ENCODE data around the gene TBC1D4. TPM values are rescaled to one million over a fixed set of nuclear protein-coding genes. Genes with fewer than 3 reads are reported as not detected.
"Not testable (repeated sequence)": the region's sequence is repeated elsewhere in the genome, so short reads cannot be mapped to it uniquely, and the experiment has no call there.

Gene TBC1D4
- total RNA-seq, 1 donor from 2014 or later = 19.8 TPM

GRCh38 chr13:75308222-75308621 is 173.7 kb downstream of the TBC1D4 start:
- H3K9me3 ChIP-seq (ENCODE audit: control insufficient read depth in 3 of 3, low read length in 3 of 3) = no peaks in the 10 kb centered on the region
- no peaks in the 10 kb centered on the region for H3K27me3 ChIP-seq (ENCODE audit: control insufficient read depth in 3 of 3, insufficient read depth in 3 of 3, low read length in 3 of 3)
- peaks cover 14 to 42% (median 31%) of the 10 kb centered on the region in 3 donors for H3K36me3 ChIP-seq (ENCODE audit: control insufficient read depth in 3 of 3, insufficient read depth in 3 of 3, low read length in 3 of 3)
- H3K4me1 ChIP-seq (ENCODE audit: control insufficient read depth in 3 of 3, insufficient read depth in 3 of 3, low read length in 3 of 3) = no peaks in the 10 kb centered on the region
- no peak overlapping the region for H3K27ac ChIP-seq (ENCODE audit: low read depth, low read length)
- H3K4me3 ChIP-seq (ENCODE audit: low read length in 3 of 3) = no peak overlapping the region
- H3K9ac ChIP-seq (ENCODE audit: low read depth in 1 of 3, low read length in 3 of 3) = no peak overlapping the region

- Histone ChIP-seq H3K9ac (ENCODE audit: low read depth in 1 of 3, low read length in 3 of 3) (no peak overlapping the region), H3K4me1 (ENCODE audit: control insufficient read depth in 3 of 3, insufficient read depth in 3 of 3, low read length in 3 of 3) (no peaks in the 10 kb centered on the region), H3K9me3 (ENCODE audit: control insufficient read depth in 3 of 3, low read length in 3 of 3) (no peaks in the 10 kb centered on the region), H3K4me3 (ENCODE audit: low read length in 3 of 3) (no peak overlapping the region), H3K36me3 (ENCODE audit: control insufficient read depth in 3 of 3, insufficient read depth in 3 of 3, low read length in 3 of 3) (peaks cover 10 to 37% (median 29%) of the 10 kb centered on the region in 3 donors), H3K27ac (ENCODE audit: low read depth, low read length) (no peak overlapping the region), H3K27me3 (ENCODE audit: control insufficient read depth in 3 of 3, insufficient read depth in 3 of 3, low read length in 3 of 3) (no peaks in the 10 kb centered on the region)
These were observed 174.5 kb downstream of the TBC1D4 start for GRCh38 chr13:75307370-75307949.

GRCh38 chr13:75306967-75307366 is 175.0 kb downstream of the TBC1D4 start:
- not testable (repeated sequence) for H3K9me3 ChIP-seq (ENCODE audit: control insufficient read depth in 3 of 3, low read length in 3 of 3); H3K9ac ChIP-seq (ENCODE audit: low read depth in 1 of 3, low read length in 3 of 3)
- H3K36me3 ChIP-seq (ENCODE audit: control insufficient read depth in 3 of 3, insufficient read depth in 3 of 3, low read length in 3 of 3) = peaks cover 10 to 37% (median 26%) of the 10 kb centered on the region in 3 donors

GRCh38 chr13:75305059-75305458 is 176.9 kb downstream of the TBC1D4 start:
- H3K27me3 ChIP-seq (ENCODE audit: control insufficient read depth in 3 of 3, insufficient read depth in 3 of 3, low read length in 3 of 3) = no peaks in the 10 kb centered on the region
- H3K27ac ChIP-seq (ENCODE audit: low read depth, low read length) = no peak overlapping the region
- no peak overlapping the region for H3K9ac ChIP-seq (ENCODE audit: low read depth in 1 of 3, low read length in 3 of 3)
- no peaks in the 10 kb centered on the region for H3K9me3 ChIP-seq (ENCODE audit: control insufficient read depth in 3 of 3, low read length in 3 of 3)
- H3K4me1 ChIP-seq (ENCODE audit: control insufficient read depth in 3 of 3, insufficient read depth in 3 of 3, low read length in 3 of 3) = peaks cover 0 to 4% (median 0%) of the 10 kb centered on the region in 3 donors
- no peak overlapping the region for H3K4me3 ChIP-seq (ENCODE audit: low read length in 3 of 3)
- H3K36me3 ChIP-seq (ENCODE audit: control insufficient read depth in 3 of 3, insufficient read depth in 3 of 3, low read length in 3 of 3) = peaks cover 3 to 26% (median 22%) of the 10 kb centered on the region in 3 donors

More at GRCh38 chr13:75306967-75307366, 175.0 kb downstream of the TBC1D4 start:
- not testable (repeated sequence) for H3K4me1 ChIP-seq (ENCODE audit: control insufficient read depth in 3 of 3, insufficient read depth in 3 of 3, low read length in 3 of 3); H3K4me3 ChIP-seq (ENCODE audit: low read length in 3 of 3); H3K27ac ChIP-seq (ENCODE audit: low read depth, low read length); H3K27me3 ChIP-seq (ENCODE audit: control insufficient read depth in 3 of 3, insufficient read depth in 3 of 3, low read length in 3 of 3)

GRCh38 chr13:75303263-75303662 is 178.7 kb downstream of the TBC1D4 start:
- no peak overlapping the region for H3K4me3 ChIP-seq (ENCODE audit: low read length in 3 of 3)
- no peak overlapping the region for H3K27ac ChIP-seq (ENCODE audit: low read depth, low read length)

GRCh38 chr13:75302071-75302698 is 179.8 kb downstream of the TBC1D4 start:
- H3K27ac ChIP-seq (ENCODE audit: low read depth, low read length) = no peak overlapping the region
- no peaks in the 10 kb centered on the region for H3K9me3 ChIP-seq (ENCODE audit: control insufficient read depth in 3 of 3, low read length in 3 of 3)
- H3K9ac ChIP-seq (ENCODE audit: low read depth in 1 of 3, low read length in 3 of 3) = no peak overlapping the region
- peaks cover 7 to 30% (median 26%) of the 10 kb centered on the region in 3 donors for H3K36me3 ChIP-seq (ENCODE audit: control insufficient read depth in 3 of 3, insufficient read depth in 3 of 3, low read length in 3 of 3)
- no peak overlapping the region for H3K4me3 ChIP-seq (ENCODE audit: low read length in 3 of 3)
- H3K4me1 ChIP-seq (ENCODE audit: control insufficient read depth in 3 of 3, insufficient read depth in 3 of 3, low read length in 3 of 3) = peaks cover 0 to 4% (median 0%) of the 10 kb centered on the region in 3 donors
- no peaks in the 10 kb centered on the region for H3K27me3 ChIP-seq (ENCODE audit: control insufficient read depth in 3 of 3, insufficient read depth in 3 of 3, low read length in 3 of 3)

More at GRCh38 chr13:75303263-75303662, 178.7 kb downstream of the TBC1D4 start:
- H3K36me3 ChIP-seq (ENCODE audit: control insufficient read depth in 3 of 3, insufficient read depth in 3 of 3, low read length in 3 of 3) = peaks cover 7 to 29% (median 28%) of the 10 kb centered on the region in 3 donors
- H3K4me1 ChIP-seq (ENCODE audit: control insufficient read depth in 3 of 3, insufficient read depth in 3 of 3, low read length in 3 of 3) = peaks cover 0 to 4% (median 0%) of the 10 kb centered on the region in 3 donors
- H3K27me3 ChIP-seq (ENCODE audit: control insufficient read depth in 3 of 3, insufficient read depth in 3 of 3, low read length in 3 of 3) = no peaks in the 10 kb centered on the region
- no peaks in the 10 kb centered on the region for H3K9me3 ChIP-seq (ENCODE audit: control insufficient read depth in 3 of 3, low read length in 3 of 3)
- no peak overlapping the region for H3K9ac ChIP-seq (ENCODE audit: low read depth in 1 of 3, low read length in 3 of 3)

- Histone ChIP-seq H3K9ac (ENCODE audit: low read depth in 1 of 3, low read length in 3 of 3) (no peak overlapping the region), H3K9me3 (ENCODE audit: control insufficient read depth in 3 of 3, low read length in 3 of 3) (no peaks in the 10 kb centered on the region), H3K4me1 (ENCODE audit: control insufficient read depth in 3 of 3, insufficient read depth in 3 of 3, low read length in 3 of 3) (peaks cover 0 to 4% (median 0%) of the 10 kb centered on the region in 3 donors), H3K27me3 (ENCODE audit: control insufficient read depth in 3 of 3, insufficient read depth in 3 of 3, low read length in 3 of 3) (no peaks in the 10 kb centered on the region), H3K27ac (ENCODE audit: low read depth, low read length) (no peak overlapping the region), H3K36me3 (ENCODE audit: control insufficient read depth in 3 of 3, insufficient read depth in 3 of 3, low read length in 3 of 3) (peaks cover 7 to 29% (median 17%) of the 10 kb centered on the region in 3 donors), H3K4me3 (ENCODE audit: low read length in 3 of 3) (no peak overlapping the region)
These were observed 181.8 kb downstream of the TBC1D4 start for GRCh38 chr13:75299913-75300862.

- H3K27me3 ChIP-seq (ENCODE audit: control insufficient read depth in 3 of 3, insufficient read depth in 3 of 3, low read length in 3 of 3) = no peaks in the 10 kb centered on the region
- peaks cover 7 to 28% (median 15%) of the 10 kb centered on the region in 3 donors for H3K36me3 ChIP-seq (ENCODE audit: control insufficient read depth in 3 of 3, insufficient read depth in 3 of 3, low read length in 3 of 3)
- H3K9ac ChIP-seq (ENCODE audit: low read depth in 1 of 3, low read length in 3 of 3) = no peak overlapping the region
- H3K4me3 ChIP-seq (ENCODE audit: low read length in 3 of 3) = no peak overlapping the region
- no peaks in the 10 kb centered on the region for H3K9me3 ChIP-seq (ENCODE audit: control insufficient read depth in 3 of 3, low read length in 3 of 3)
- H3K27ac ChIP-seq (ENCODE audit: low read depth, low read length) = no peak overlapping the region
- H3K4me1 ChIP-seq (ENCODE audit: control insufficient read depth in 3 of 3, insufficient read depth in 3 of 3, low read length in 3 of 3) = peaks cover 0 to 4% (median 0%) of the 10 kb centered on the region in 3 donors
These were observed 182.7 kb downstream of the TBC1D4 start for GRCh38 chr13:75299246-75299645.

- H3K9me3 ChIP-seq (ENCODE audit: control insufficient read depth in 3 of 3, low read length in 3 of 3) = no peaks in the 10 kb centered on the region
- H3K27me3 ChIP-seq (ENCODE audit: control insufficient read depth in 3 of 3, insufficient read depth in 3 of 3, low read length in 3 of 3) = no peaks in the 10 kb centered on the region
- H3K27ac ChIP-seq (ENCODE audit: low read depth, low read length) = no peak overlapping the region
- H3K4me1 ChIP-seq (ENCODE audit: control insufficient read depth in 3 of 3, insufficient read depth in 3 of 3, low read length in 3 of 3) = peaks cover 0 to 4% (median 0%) of the 10 kb centered on the region in 3 donors
- no peak overlapping the region for H3K4me3 ChIP-seq (ENCODE audit: low read length in 3 of 3)
- H3K9ac ChIP-seq (ENCODE audit: low read depth in 1 of 3, low read length in 3 of 3) = no peak overlapping the region
- H3K36me3 ChIP-seq (ENCODE audit: control insufficient read depth in 3 of 3, insufficient read depth in 3 of 3, low read length in 3 of 3) = peaks cover 7 to 24% (median 18%) of the 10 kb centered on the region in 3 donors
These were observed 185.3 kb downstream of the TBC1D4 start for GRCh38 chr13:75296641-75297040.

All from skeletal muscle tissue (tissue), 4 donors.